ENCODE data around the gene SGK1. TPM values are rescaled to one million over a fixed set of nuclear protein-coding genes. Genes with fewer than 3 reads are reported as not detected.

The SGK1 gene
- 10 to 100 TPM; 31.8 to 89.6 (median 33.3) TPM for total RNA-seq
- total RNA-seq (2013): 16.8 TPM

- H3K4me1 ChIP-seq (ENCODE audit: control insufficient read depth, insufficient read depth, low read length): peaks cover 8% of the 10 kb centered on the region
- TF ChIP-seq CTCF (IDR thresholded peaks at IDR 0.05): no peak
- H3K9me3 Mint-ChIP-seq: no peaks in the 10 kb centered on the region
- H3K36me3 ChIP-seq (ENCODE audit: control insufficient read depth, insufficient read depth, low read length): no peaks in the 10 kb centered on the region
- ATAC-seq (peak in 1 of 3 donors; percentile 24), DNase-seq (peak in 1 of 2 donors; percentile 51)
- H3K9me3 ChIP-seq (ENCODE audit: control insufficient read depth, insufficient read depth, low read length): no peaks in the 10 kb centered on the region
- WGBS (ENCODE audit: insufficient coverage): 4% methylated on average over 33 of the region's 33 CpGs
- H3K4me1 Mint-ChIP-seq: peaks cover 7 to 11% of the 10 kb centered on the region in 2 donors
- peaks cover 47 to 69% of the 10 kb centered on the region in 2 donors for H3K27me3 Mint-ChIP-seq (ENCODE audit: low read depth in 2 of 2)
- no peaks in the 10 kb centered on the region for H3K36me3 Mint-ChIP-seq
- peaks cover 20% of the 10 kb centered on the region for H3K27me3 ChIP-seq (ENCODE audit: control insufficient read depth, insufficient read depth, low read length)
- H3K27ac Mint-ChIP-seq: no peak within 1 kb of the TSS
- peak within 1 kb of the TSS; percentile 32 for H3K4me3 ChIP-seq (ENCODE audit: low read length)
- peak within 1 kb of the TSS; percentile 58 for H3K4me3 Mint-ChIP-seq
- no peak within 1 kb of the TSS for H3K27ac ChIP-seq (ENCODE audit: low read length)
- intact Hi-C loops (cut with micrococcal nuclease): no loop called here
These were observed at the start of gene SGK1 for GRCh38 chr6:134317471-134318131. TSS of gene SGK1 (minus strand) at chr6:134318112. CDS start at chr6:134317460, 652 bp downstream.

DNA sequence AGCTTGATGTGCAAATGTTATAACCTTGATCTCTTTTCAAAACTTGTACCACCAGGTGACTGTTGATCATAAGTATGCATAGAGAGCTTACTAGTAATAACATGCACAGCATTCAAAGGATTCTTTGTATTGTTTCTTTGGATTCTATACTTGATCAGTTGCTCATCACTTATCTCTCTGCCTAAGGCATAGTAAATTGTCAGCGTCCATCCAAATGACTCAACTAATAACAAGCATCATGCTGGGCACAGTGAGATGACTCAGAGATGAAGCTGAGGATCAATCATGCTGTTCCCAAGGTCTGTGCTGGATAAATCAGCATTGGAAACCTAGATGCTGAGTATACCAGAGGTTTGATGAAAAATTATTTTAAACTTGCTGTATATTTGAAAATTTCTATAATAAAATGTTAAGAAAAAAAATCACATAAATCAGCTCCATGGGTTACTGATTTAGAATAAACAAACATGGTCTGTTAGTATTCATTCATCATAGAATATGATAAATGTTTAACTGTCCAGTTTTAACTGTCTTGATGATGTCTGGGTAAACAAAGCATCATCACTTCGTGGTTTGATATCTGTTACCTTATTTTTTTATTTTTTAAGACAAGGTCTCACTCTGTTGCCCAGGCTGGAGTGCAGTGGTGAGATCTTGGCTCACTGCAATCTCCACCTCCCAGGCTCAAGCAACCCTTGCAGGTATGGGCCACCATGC lies 45.6 kb upstream of the SGK1 start:
- no peaks in the 10 kb centered on the region for H3K9me3 Mint-ChIP-seq
- H3K4me1 Mint-ChIP-seq: no peaks in the 10 kb centered on the region
- Histone ChIP-seq H3K4me1 (ENCODE audit: control insufficient read depth, insufficient read depth, low read length) (no peaks in the 10 kb centered on the region), H3K4me3 (ENCODE audit: low read length) (no peak overlapping the region), H3K27me3 (ENCODE audit: control insufficient read depth, insufficient read depth, low read length) (no peaks in the 10 kb centered on the region), H3K9me3 (ENCODE audit: control insufficient read depth, insufficient read depth, low read length) (no peaks in the 10 kb centered on the region), H3K27ac (ENCODE audit: low read length) (no peak overlapping the region), H3K36me3 (ENCODE audit: control insufficient read depth, insufficient read depth, low read length) (no peaks in the 10 kb centered on the region)
- WGBS (ENCODE audit: insufficient coverage): 89% methylated on average over 2 of the region's 2 CpGs
- H3K4me3 Mint-ChIP-seq: no peak overlapping the region
- H3K27ac Mint-ChIP-seq: no peak overlapping the region
- no peaks in the 10 kb centered on the region for H3K36me3 Mint-ChIP-seq
- TF ChIP-seq CTCF (IDR thresholded peaks at IDR 0.05): no peak
- ATAC-seq: no peak
- no peak for DNase-seq
- intact Hi-C loops (cut with micrococcal nuclease): no loop called here
- H3K27me3 Mint-ChIP-seq (ENCODE audit: low read depth in 2 of 2): peaks cover 0 to 3% of the 10 kb centered on the region in 2 donors

DNA sequence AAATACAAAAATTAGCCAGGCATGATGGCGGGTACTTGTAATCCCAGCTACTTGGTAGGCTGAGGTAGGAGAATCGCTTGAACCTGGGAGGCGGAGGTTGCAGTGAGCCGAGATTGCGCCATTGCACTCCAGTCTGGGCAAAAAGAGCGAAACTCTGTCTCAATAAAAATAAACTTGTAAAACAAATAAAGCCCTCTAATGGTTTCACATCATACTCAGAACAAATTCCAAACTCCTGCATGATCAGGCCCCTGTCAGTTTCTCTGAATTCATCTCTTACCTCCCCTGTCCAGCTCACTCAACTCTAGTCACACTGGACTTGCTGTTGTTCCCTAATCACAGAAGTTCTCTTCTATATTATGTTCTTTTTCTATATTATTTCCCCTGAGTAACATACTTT lies 43.1 kb upstream of the SGK1 start:
- 88% methylated on average over 6 of the region's 6 CpGs for WGBS (ENCODE audit: insufficient coverage)
- no peak for TF ChIP-seq CTCF (IDR thresholded peaks at IDR 0.05)

More for the DNA sequence above, 43.1 kb upstream of the SGK1 start:
- Mint-ChIP-seq H3K27ac (no peak overlapping the region), H3K4me3 (no peak overlapping the region), H3K9me3 (no peaks in the 10 kb centered on the region), H3K27me3 (ENCODE audit: low read depth in 2 of 2) (peaks cover 0 to 3% of the 10 kb centered on the region in 2 donors), H3K4me1 (no peaks in the 10 kb centered on the region), H3K36me3 (no peaks in the 10 kb centered on the region)
- Histone ChIP-seq H3K4me1 (ENCODE audit: control insufficient read depth, insufficient read depth, low read length) (no peaks in the 10 kb centered on the region), H3K9me3 (ENCODE audit: control insufficient read depth, insufficient read depth, low read length) (peaks cover 3% of the 10 kb centered on the region), H3K27me3 (ENCODE audit: control insufficient read depth, insufficient read depth, low read length) (no peaks in the 10 kb centered on the region), H3K36me3 (ENCODE audit: control insufficient read depth, insufficient read depth, low read length) (no peaks in the 10 kb centered on the region), H3K27ac (ENCODE audit: low read length) (no peak overlapping the region), H3K4me3 (ENCODE audit: low read length) (no peak overlapping the region)
- intact Hi-C loops (cut with micrococcal nuclease): no loop called here
- ATAC-seq (no peak), DNase-seq (no peak)
